Colonic mucosa (tissue), 4 donors: ENCODE results near the gene IGLL5. TPM values are rescaled to one million over a fixed set of nuclear protein-coding genes. Genes with fewer than 3 reads are reported as not detected.

Experiments
- DNase-seq: peaks from one replicate; pipeline ENCODE4 v3.0.0-alpha.2; 2020
- H3K27ac ChIP-seq: fragments of 200-600 bp; one replicate; pipeline ENCODE4 v1.8.0; 2021
- H3K27me3 ChIP-seq: fragments of 200-600 bp; one replicate; pipeline ENCODE4 v1.8.0; 2021
- H3K36me3 ChIP-seq: fragments of 200-600 bp; one replicate; pipeline ENCODE4 v1.8.0; 2021
- H3K4me1 ChIP-seq: fragments of 200-600 bp; one replicate; pipeline ENCODE4 v1.8.0; 2021; ENCODE audit warnings: mild to moderate bottlenecking
- H3K4me3 ChIP-seq: fragments of 200-600 bp; one replicate; pipeline ENCODE4 v1.8.0; 2021
- H3K9ac ChIP-seq, 2 donors: one replicate each; pipeline ENCODE4 v1.7.0; 2013; ENCODE audit warnings: control low read depth in 2 of 2, low read depth in 2 of 2, low read length in 2 of 2
- H3K9me3 ChIP-seq: fragments of 200-600 bp; one replicate; pipeline ENCODE4 v1.8.0; 2021
- intact Hi-C: fragments of 100-400 bp; cut with DNase I; formaldehyde crosslinking; loops from one replicate; pipeline ENCODE4 v1.14.1; 2022
- total RNA-seq, 2 donors: library from RNA; stranded (reverse); fragmentation: NEBNext Ultra II Directional in 1 of 2; extraction: Animal tissue kit (Norgen Biotek cat#: 25700) in 1 of 2; gene quantifications; one replicate each; pipeline ENCODE4 v1.2.1, GENCODE V29; 2021
- TF ChIP-seq, protein P1 (sequence below): fragments of 200-600 bp; IDR thresholded peaks from one replicate; pipeline ENCODE4 v1.8.0; 2022; ENCODE audit warnings: antibody characterized with exemption, mild to moderate bottlenecking
- donor health status: healthy.
- donor health status: DM: no; HTN: no; CAD: no.
- donor health status: DM: no; HTN: no; CAD: no.

IGLL5 gene
- total RNA-seq, 2 donors from 2014 or later = 18.8 to 29.2 TPM

DNA sequence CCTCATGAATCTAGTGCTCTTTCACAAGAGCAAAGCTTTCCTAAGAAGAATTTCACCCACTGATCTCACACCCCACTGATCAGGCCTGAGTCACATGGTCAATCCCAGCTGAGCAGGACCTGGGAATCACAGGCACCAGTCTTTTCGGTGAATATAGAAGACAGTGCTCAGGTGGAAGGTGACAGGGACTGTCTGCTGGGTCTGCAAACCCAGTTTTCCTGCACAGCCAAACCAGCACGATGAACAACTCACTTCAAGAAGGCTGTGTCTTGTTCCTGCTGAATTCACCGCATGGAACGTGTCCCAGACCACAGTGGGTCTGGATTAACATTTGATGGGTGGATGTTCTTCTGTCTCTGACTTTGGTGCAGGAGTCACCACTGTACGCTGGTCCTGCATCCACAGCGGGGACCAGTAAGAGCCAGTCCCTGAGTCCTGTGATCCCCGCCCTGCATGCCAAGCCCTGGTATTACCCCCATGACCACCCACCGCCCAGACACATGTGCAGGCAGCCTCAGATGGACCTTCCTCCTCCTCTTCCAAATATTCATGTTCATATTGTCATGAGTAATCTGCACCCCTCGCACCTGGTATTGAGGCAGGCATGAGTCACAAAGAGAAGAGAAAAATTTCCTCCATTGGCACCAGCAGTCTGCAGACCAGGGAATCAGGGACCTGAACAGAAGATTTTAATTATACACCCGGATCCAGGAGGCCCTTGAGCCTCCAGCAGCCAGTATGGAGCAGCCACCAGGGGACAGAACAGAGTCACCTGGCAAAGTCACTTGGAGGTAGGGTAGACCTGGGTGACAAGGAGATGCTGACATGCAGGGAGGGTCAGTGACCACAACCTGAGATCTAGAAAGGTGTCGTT, 8.6 kb upstream of the IGLL5 start:
- Histone ChIP-seq H3K9me3 (no peaks in the 10 kb centered on the region), H3K27me3 (no peaks in the 10 kb centered on the region), H3K36me3 (no peaks in the 10 kb centered on the region), H3K9ac (no peak overlapping the region), H3K4me1 (no peaks in the 10 kb centered on the region), H3K27ac (no peak overlapping the region), H3K4me3 (no peak overlapping the region)
- DNase-seq = no peak
- TF ChIP-seq, protein P1, sequence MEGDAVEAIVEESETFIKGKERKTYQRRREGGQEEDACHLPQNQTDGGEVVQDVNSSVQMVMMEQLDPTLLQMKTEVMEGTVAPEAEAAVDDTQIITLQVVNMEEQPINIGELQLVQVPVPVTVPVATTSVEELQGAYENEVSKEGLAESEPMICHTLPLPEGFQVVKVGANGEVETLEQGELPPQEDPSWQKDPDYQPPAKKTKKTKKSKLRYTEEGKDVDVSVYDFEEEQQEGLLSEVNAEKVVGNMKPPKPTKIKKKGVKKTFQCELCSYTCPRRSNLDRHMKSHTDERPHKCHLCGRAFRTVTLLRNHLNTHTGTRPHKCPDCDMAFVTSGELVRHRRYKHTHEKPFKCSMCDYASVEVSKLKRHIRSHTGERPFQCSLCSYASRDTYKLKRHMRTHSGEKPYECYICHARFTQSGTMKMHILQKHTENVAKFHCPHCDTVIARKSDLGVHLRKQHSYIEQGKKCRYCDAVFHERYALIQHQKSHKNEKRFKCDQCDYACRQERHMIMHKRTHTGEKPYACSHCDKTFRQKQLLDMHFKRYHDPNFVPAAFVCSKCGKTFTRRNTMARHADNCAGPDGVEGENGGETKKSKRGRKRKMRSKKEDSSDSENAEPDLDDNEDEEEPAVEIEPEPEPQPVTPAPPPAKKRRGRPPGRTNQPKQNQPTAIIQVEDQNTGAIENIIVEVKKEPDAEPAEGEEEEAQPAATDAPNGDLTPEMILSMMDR = no peak
- intact Hi-C loops = loop anchor here (2.0 kb wide), 1 partner anchor 30 kb away; no protein-coding TSS in a partner anchor

DNA sequence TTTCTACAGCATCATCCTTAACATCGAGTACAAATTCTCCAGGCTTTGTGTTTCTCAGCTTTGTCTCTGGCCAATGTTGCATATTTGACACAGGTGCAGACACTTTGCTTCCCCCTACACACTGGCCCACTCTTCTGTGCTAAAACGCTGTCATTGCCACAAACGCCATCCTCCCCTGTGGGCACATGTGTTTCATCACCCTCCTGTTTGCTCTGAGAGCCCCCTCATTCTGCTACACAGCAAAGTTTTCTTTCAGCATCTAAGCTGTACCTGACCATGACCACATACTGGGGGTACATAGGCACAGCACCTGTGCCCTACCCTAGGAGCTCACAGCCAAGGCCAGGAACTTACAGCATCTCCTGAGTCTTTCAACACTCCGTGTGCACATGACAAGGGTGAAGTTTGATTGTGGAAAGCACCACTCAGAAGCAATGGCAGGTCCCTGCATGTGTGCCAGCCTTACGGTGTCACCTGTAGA, 7.9 kb upstream of the IGLL5 start:
- H3K4me1 ChIP-seq = no peaks in the 10 kb centered on the region
- no peak overlapping the region for H3K9ac ChIP-seq
- H3K27me3 ChIP-seq = no peaks in the 10 kb centered on the region
- H3K9me3 ChIP-seq = no peaks in the 10 kb centered on the region
- no peaks in the 10 kb centered on the region for H3K36me3 ChIP-seq
- DNase-seq = no peak
- TF ChIP-seq, protein P1 = no peak
- H3K27ac ChIP-seq = no peak overlapping the region
- no peak overlapping the region for H3K4me3 ChIP-seq
- intact Hi-C loops = loop anchor here (2.0 to 5.0 kb wide), 2 partner anchors 31 to 67 kb away; no protein-coding TSS in a partner anchor

DNA sequence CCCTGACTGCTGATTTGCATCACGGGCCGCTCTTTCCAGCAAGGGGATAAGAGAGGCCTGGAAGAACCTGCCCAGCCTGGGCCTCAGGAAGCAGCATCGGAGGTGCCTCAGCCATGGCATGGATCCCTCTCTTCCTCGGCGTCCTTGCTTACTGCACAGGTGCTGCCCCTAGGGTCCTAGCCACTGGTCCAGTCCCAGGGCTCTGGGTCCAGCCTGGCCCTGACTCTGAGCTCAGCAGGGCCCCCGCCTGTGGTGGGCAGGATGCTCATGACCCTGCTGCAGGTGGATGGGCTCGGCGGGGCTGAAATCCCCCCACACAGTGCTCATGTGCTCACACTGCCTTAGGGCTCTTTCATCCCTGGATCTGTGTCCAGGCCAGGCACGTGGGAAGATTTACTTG, 7.0 kb upstream of the IGLL5 start:
- no peak overlapping the region for H3K9ac ChIP-seq

GRCh38 chr22:22881116-22882000, 6.3 kb upstream of the IGLL5 start:
- Histone ChIP-seq H3K9me3 (no peaks in the 10 kb centered on the region), H3K4me1 (no peaks in the 10 kb centered on the region), H3K36me3 (no peaks in the 10 kb centered on the region), H3K27ac (no peak overlapping the region), H3K4me3 (no peak overlapping the region), H3K9ac (no peak overlapping the region), H3K27me3 (no peaks in the 10 kb centered on the region)
- TF ChIP-seq, protein P1 = no peak
- no peak for DNase-seq
- intact Hi-C loops = loop anchor here (5.0 kb wide), 1 partner anchor 69 kb away; no protein-coding TSS in a partner anchor

More for the DNA sequence above, 7.0 kb upstream of the IGLL5 start:
- TF ChIP-seq, protein P1 = no peak
- H3K27ac ChIP-seq = no peak overlapping the region
- H3K9me3 ChIP-seq = no peaks in the 10 kb centered on the region
- H3K36me3 ChIP-seq = no peaks in the 10 kb centered on the region
- H3K4me1 ChIP-seq = no peaks in the 10 kb centered on the region
- no peak for DNase-seq
- intact Hi-C loops = loop anchor here (5.0 kb wide), 1 partner anchor 68 kb away; no protein-coding TSS in a partner anchor
- no peaks in the 10 kb centered on the region for H3K27me3 ChIP-seq
- no peak overlapping the region for H3K4me3 ChIP-seq

GRCh38 chr22:22882033-22882717, 5.4 kb upstream of the IGLL5 start:
- TF ChIP-seq, protein P1 = no peak
- intact Hi-C loops = loop anchor here (5.0 kb wide), 1 partner anchor 70 kb away; no protein-coding TSS in a partner anchor
- Histone ChIP-seq H3K36me3 (no peaks in the 10 kb centered on the region), H3K9ac (no peak overlapping the region), H3K27me3 (no peaks in the 10 kb centered on the region), H3K4me3 (no peak overlapping the region), H3K4me1 (no peaks in the 10 kb centered on the region), H3K9me3 (no peaks in the 10 kb centered on the region), H3K27ac (no peak overlapping the region)
- peak; percentile 41 for DNase-seq
